H1 (cell line): Measurements from ENCODE around the gene IFNA1. TPM values are rescaled to one million over a fixed set of nuclear protein-coding genes. Genes with fewer than 3 reads are reported as not detected.

Experiments used
- CTCF ChIA-PET: fragments of 300-600 bp; sonication (Branson Sonifier 250); formaldehyde crosslinking; loops from one replicate; lab custom pipeline; 2021; ENCODE audit not compliant: partially characterized antibody; lab: Charles Lee
- POLR2A ChIA-PET: fragments of 300-600 bp; sonication (Branson Sonifier 250); formaldehyde crosslinking; loops from one replicate; lab custom pipeline; 2021; ENCODE audit warnings: inconsistent platforms; ENCODE audit not compliant: partially characterized antibody; lab: Charles Lee
- DNase-seq, 2 experiments: peaks; one replicate each; pipeline versions ENCODE4 v3.0.0 to v3.0.0-alpha.2; 2010 to 2022; ENCODE audit warnings: low spot score in 2 of 2, low read depth in 1 of 2, mixed read lengths in 1 of 2
- FAIRE-seq: peaks from 2 replicates; lab custom pipeline; 2011; peaks lifted over from hg19 to GRCh38; lab: Jason Lieb, UNC
- H2AFZ ChIP-seq: 2 replicates; pipeline ENCODE4 v1.8.1; 2012; ENCODE audit warnings: low read length, inconsistent platforms
- H2AK5ac ChIP-seq: 2 replicates; pipeline ENCODE4 v1.6.1; 2013; ENCODE audit warnings: low read depth, low read length
- H2BK120ac ChIP-seq: replicated peaks from 2 replicates; pipeline ENCODE3; 2013; ENCODE audit warnings: low read depth, low read length, inconsistent platforms
- H2BK12ac ChIP-seq: 2 replicates; pipeline ENCODE4 v1.6.1; 2013; ENCODE audit warnings: low read depth, low read length
- H2BK15ac ChIP-seq: 2 replicates; pipeline ENCODE4 v1.6.1; 2013; ENCODE audit warnings: low read length
- H2BK20ac ChIP-seq: 2 replicates; pipeline ENCODE4 v1.6.1; 2013; ENCODE audit warnings: low read length
- H2BK5ac ChIP-seq: 2 replicates; pipeline ENCODE4 v1.6.1; 2013; ENCODE audit warnings: low read depth, low read length
- H3K14ac ChIP-seq: 2 replicates; pipeline ENCODE4 v1.6.1; 2013; ENCODE audit warnings: inconsistent platforms; ENCODE audit not compliant: insufficient read length
- H3K18ac ChIP-seq: 2 replicates; pipeline ENCODE4 v1.6.1; 2013; ENCODE audit warnings: low read length; ENCODE audit errors: extremely low read depth
- H3K23ac ChIP-seq: 2 replicates; pipeline ENCODE4 v1.6.1; 2013; ENCODE audit warnings: inconsistent platforms; ENCODE audit not compliant: insufficient read length
- H3K23me2 ChIP-seq: 2 replicates; pipeline ENCODE4 v1.6.1; 2013; ENCODE audit warnings: low read depth, low read length
- H3K27ac ChIP-seq: 2 replicates; pipeline ENCODE4 v1.6.1; 2011; ENCODE audit warnings: low read depth, low read length, inconsistent platforms
- H3K27me3 ChIP-seq, 4 experiments: replicated peaks in 1 of 4; 1 replicate in 1 of 4; 2 replicates in 3 of 4; pipeline versions ENCODE4 v1.6.1 to v1.8.1; 2011 to 2013; ENCODE audit warnings: low read length in 3 of 4, mild to moderate bottlenecking in 3 of 4, inconsistent platforms in 2 of 4, mixed read lengths in 2 of 4, moderate library complexity in 1 of 4; ENCODE audit not compliant: control insufficient read depth in 3 of 4, insufficient read depth in 3 of 4; ENCODE audit errors: extremely low read depth in 1 of 4
- H3K36me3 ChIP-seq, 4 experiments: 2 replicates each; pipeline versions ENCODE4 v1.6.1 to v1.8.1; 2011 to 2013; ENCODE audit warnings: mild to moderate bottlenecking in 4 of 4, low read length in 3 of 4, moderate library complexity in 2 of 4, control low read depth in 1 of 4, inconsistent platforms in 1 of 4; ENCODE audit not compliant: insufficient read depth in 4 of 4, control insufficient read depth in 2 of 4
- H3K4ac ChIP-seq: replicated peaks from 2 replicates; pipeline ENCODE3; 2013; ENCODE audit warnings: low read length, low read depth, mixed read lengths, inconsistent platforms; ENCODE audit not compliant: insufficient read length
- H3K4me1 ChIP-seq, 4 experiments: replicated peaks in 1 of 4; 1 replicate in 1 of 4; 2 replicates in 3 of 4; pipeline versions ENCODE4 v1.6.1 to v1.8.1; 2011 to 2013; ENCODE audit warnings: low read length in 3 of 4, inconsistent platforms in 2 of 4, mixed read lengths in 1 of 4; ENCODE audit not compliant: insufficient read depth in 4 of 4, control insufficient read depth in 3 of 4
- H3K4me2 ChIP-seq, 2 experiments: 2 replicates each; pipeline versions ENCODE4 v1.6.1 to v1.8.1; 2011 to 2013; ENCODE audit warnings: low read depth in 2 of 2, low read length in 2 of 2, control low read depth in 1 of 2, inconsistent platforms in 1 of 2, mild to moderate bottlenecking in 1 of 2; ENCODE audit not compliant: insufficient read depth in 1 of 2
- H3K4me3 ChIP-seq, 4 experiments: fragments of 200-600, 300-600 bp in 1 of 4; sonication (generic), shearing (Covaris generic), sonication (Bioruptor Twin) in 1 of 4; 2 replicates each; pipeline versions ENCODE4 v1.5.1 to v1.8.1; 2011 to 2016; ENCODE audit warnings: low read length in 4 of 4, low read depth in 3 of 4, control low read depth in 2 of 4, inconsistent platforms in 2 of 4, mild to moderate bottlenecking in 2 of 4, mixed read lengths in 1 of 4, moderate library complexity in 1 of 4; ENCODE audit not compliant: insufficient read depth in 2 of 4; ENCODE audit errors: extremely low read depth in 1 of 4
- H3K56ac ChIP-seq: replicated peaks from 2 replicates; pipeline ENCODE3; 2013; ENCODE audit warnings: low read depth, mild to moderate bottlenecking, mixed read lengths, low read length, inconsistent platforms; ENCODE audit not compliant: insufficient read length
- H3K79me1 ChIP-seq: 2 replicates; pipeline ENCODE4 v1.6.1; 2013; ENCODE audit warnings: low read depth, low read length, control low read depth
- H3K79me2 ChIP-seq, 2 experiments: 2 replicates each; pipeline versions ENCODE4 v1.6.1 to v1.8.1; 2012 to 2013; ENCODE audit warnings: low read length in 2 of 2, mild to moderate bottlenecking in 2 of 2, inconsistent platforms in 1 of 2; ENCODE audit not compliant: insufficient read depth in 2 of 2, control insufficient read depth in 1 of 2
- H3K9ac ChIP-seq, 4 experiments: replicated peaks in 1 of 4; 1 replicate in 1 of 4; 2 replicates in 3 of 4; pipeline versions ENCODE4 v1.6.1 to v1.8.1; 2011 to 2013; ENCODE audit warnings: low read depth in 3 of 4, low read length in 3 of 4, control low read depth in 2 of 4, mild to moderate bottlenecking in 2 of 4, moderate library complexity in 2 of 4, inconsistent platforms in 1 of 4; ENCODE audit errors: extremely low read depth in 1 of 4
- H3K9me3 ChIP-seq, 2 experiments: 2 replicates each; pipeline versions ENCODE4 v1.6.1 to v1.8.1; 2012 to 2013; ENCODE audit warnings: mild to moderate bottlenecking in 2 of 2, moderate library complexity in 2 of 2, control low read depth in 1 of 2, inconsistent platforms in 1 of 2, low read depth in 1 of 2, low read length in 1 of 2, mixed read lengths in 1 of 2; ENCODE audit not compliant: insufficient read depth in 2 of 2
- H4K20me1 ChIP-seq, 2 experiments: replicated peaks in 1 of 2; 2 replicates each; pipeline versions ENCODE3 to v1.8.1; 2011 to 2013; ENCODE audit warnings: inconsistent platforms in 2 of 2, low read length in 2 of 2, mild to moderate bottlenecking in 1 of 2; ENCODE audit not compliant: insufficient read depth in 2 of 2, control insufficient read depth in 1 of 2
- H4K5ac ChIP-seq: 2 replicates; pipeline ENCODE4 v1.6.1; 2013; ENCODE audit warnings: low read length, low read depth, mixed read lengths, inconsistent platforms; ENCODE audit not compliant: insufficient read length
- H4K8ac ChIP-seq: 2 replicates; pipeline ENCODE4 v1.8.0; 2013; ENCODE audit warnings: mild to moderate bottlenecking, moderate library complexity, low read length, inconsistent platforms; ENCODE audit not compliant: insufficient read depth; ENCODE audit errors: extremely low read depth
- H4K91ac ChIP-seq: replicated peaks from 2 replicates; pipeline ENCODE3; 2013; ENCODE audit warnings: low read length, mixed read lengths, inconsistent platforms; ENCODE audit not compliant: insufficient read length
- CTCF ChIP-seq, 3 experiments: IDR thresholded peaks; 1 replicate in 2 of 3; 2 replicates in 1 of 3; pipeline versions ENCODE4 v1.5.1 to v1.6.1; 2011; ENCODE audit warnings: low read length in 3 of 3, mild to moderate bottlenecking in 3 of 3, inconsistent platforms in 2 of 3, low read depth in 1 of 3, moderate library complexity in 1 of 3; ENCODE audit not compliant: insufficient read depth in 1 of 3; ENCODE audit errors: control extremely low read depth in 1 of 3
- EGR1 ChIP-seq: IDR thresholded peaks from 2 replicates; pipeline ENCODE4 v1.6.1; 2011; ENCODE audit warnings: low read depth, low read length, borderline replicate concordance
- KDM5A ChIP-seq: fragments of 200-600 bp; IDR thresholded peaks from 2 replicates; pipeline ENCODE4 v1.7.1; 2012; ENCODE audit warnings: mild to moderate bottlenecking, low read length, inconsistent platforms, mixed read lengths
- NANOG ChIP-seq: IDR thresholded peaks from 2 replicates; pipeline ENCODE4 v1.6.1; 2011; ENCODE audit warnings: low read length, low read depth, mild to moderate bottlenecking, inconsistent platforms; ENCODE audit not compliant: insufficient read depth, poor library complexity, severe bottlenecking
- POLR2AphosphoS5 ChIP-seq: IDR thresholded peaks from 2 replicates; pipeline ENCODE4 v1.6.1; 2011; ENCODE audit warnings: low read depth, low read length
- RAD21 ChIP-seq, 2 experiments: IDR thresholded peaks in 1 of 2; conservative IDR thresholded peaks in 1 of 2; 2 replicates each; pipeline ENCODE4 v1.6.1; 2011; ENCODE audit warnings: low read depth in 2 of 2, low read length in 2 of 2, improper control_type of control experiment in 1 of 2, inconsistent platforms in 1 of 2, mild to moderate bottlenecking in 1 of 2, moderate library complexity in 1 of 2
- USF2 ChIP-seq: IDR thresholded peaks from 2 replicates; pipeline ENCODE4 v1.6.1; 2011; ENCODE audit warnings: low read length, improper control_type of control experiment
- polyA plus RNA-seq, 7 experiments: library from polyadenylated mRNA; depleted of rRNA in 3 of 7; stranded (reverse) in 5 of 7; unstranded in 2 of 7; fragments of >200 nt in 5 of 7; fragments of 200-250 nt in 2 of 7; gene quantifications; 1 replicate in 5 of 7; 2 replicates in 1 of 7; 4 replicates in 1 of 7; pipeline versions ENCODE4 v1.2.1 to v1.2.3, GENCODE V29; 2011 to 2013; ENCODE audit warnings: missing spikeins in 2 of 7, mixed read lengths in 2 of 7
- total RNA-seq: library from RNA; stranded (reverse); fragmentation: NEBNext Ultra II Directional; extraction: Animal tissue kit (Norgen Biotek cat#: 25700); gene quantifications from 2 replicates; pipeline ENCODE4 v1.2.1, GENCODE V29; 2021

Gene IFNA1
- total and polyA plus RNA-seq, 2 of the 8 experiments (the other 6 are each of a cell fraction or from before 2014, with no cell fraction given) = not detected

- no peak overlapping the region for H2BK15ac ChIP-seq
- no peak overlapping the region for H3K18ac ChIP-seq
- H3K79me1 ChIP-seq = no peaks in the 10 kb centered on the region
- H3K9me3 ChIP-seq = no peaks in the 10 kb centered on the region
- H2BK12ac ChIP-seq = no peak overlapping the region
- no peaks in the 10 kb centered on the region for H4K20me1 ChIP-seq
- no peak overlapping the region for H3K4ac ChIP-seq
- no peak for FAIRE-seq
- no peak overlapping the region for H3K4me3 ChIP-seq
- H3K79me2 ChIP-seq = no peaks in the 10 kb centered on the region
- H3K14ac ChIP-seq = no peak overlapping the region
- no peak overlapping the region for H2BK20ac ChIP-seq
- H3K23ac ChIP-seq = no peak overlapping the region
- POLR2A ChIA-PET = no interaction called here
- no peak overlapping the region for H3K56ac ChIP-seq
- H4K91ac ChIP-seq = no peak overlapping the region
- no peaks in the 10 kb centered on the region for H3K36me3 ChIP-seq
- CTCF ChIA-PET = interaction anchor here (0.5 to 4.5 kb wide), 38 partner anchors 8 to 333 kb away, joined by 3 to 36 read pairs (median 4); partner anchors contain the start of gene KLHL9
- no peaks in the 10 kb centered on the region for H3K4me1 ChIP-seq
- no peak overlapping the region for H4K8ac ChIP-seq
- H3K27ac ChIP-seq = no peak overlapping the region
- H2BK120ac ChIP-seq = no peak overlapping the region
- TF ChIP-seq EGR1 (no peak), POLR2AphosphoS5 (no peak), CTCF (IDR thresholded peaks at IDR 0.05; ENCODE audit: control extremely low read depth in 1 of 3, insufficient read depth in 1 of 3, low read depth in 1 of 3, low read length in 3 of 3) (peak; percentile 69 to 88 (median 81)), NANOG (no peak), KDM5A (no peak), USF2 (no peak), RAD21 (IDR thresholded peaks at IDR 0.05 in 1 of 2, conservative IDR thresholded peaks at IDR 0.05 in 1 of 2; ENCODE audit: low read depth in 2 of 2, low read length in 2 of 2) (peak; percentile 83 to 92)
- no peak overlapping the region for H2AFZ ChIP-seq
- no peak overlapping the region for H3K9ac ChIP-seq
- no peak for DNase-seq
- no peak overlapping the region for H2AK5ac ChIP-seq
- H3K4me2 ChIP-seq = no peak overlapping the region
- H3K27me3 ChIP-seq = no peaks in the 10 kb centered on the region
- H4K5ac ChIP-seq = no peak overlapping the region
- H3K23me2 ChIP-seq = no peaks in the 10 kb centered on the region
- no peak overlapping the region for H2BK5ac ChIP-seq
These were observed 15.1 kb downstream of the IFNA1 start for GRCh38 chr9:21455320-21455719.
